Astrocyte of the spinal cord (primary cell): ENCODE results near the gene RNASEH2B.

Source experiments
- DNase-seq: peaks from one replicate; pipeline ENCODE4 v3.0.0; 2011; ENCODE audit warnings: low read depth, low spot score
- H3K4me3 ChIP-seq: 2 replicates; pipeline ENCODE4 v1.5.1; 2011; ENCODE audit warnings: low read depth, mild to moderate bottlenecking, low read length, moderate library complexity
- CTCF ChIP-seq: IDR thresholded peaks from 2 replicates; pipeline ENCODE4 v1.5.1; 2012; ENCODE audit warnings: low read depth, mild to moderate bottlenecking, low read length, inconsistent platforms
- in situ Hi-C: cut with HindIII; loops from 2 replicates; pipeline ENCODE4 v1.10.0; 2017; ENCODE audit warnings: low sequenced_read_pairs

Gene RNASEH2B

GRCh38 chr13:50941146-50941545 lies 31.6 kb downstream of the RNASEH2B start:
- DNase-seq = no peak
- H3K4me3 ChIP-seq = no peak overlapping the region
- in situ Hi-C loops = no loop called here
- TF ChIP-seq CTCF = no peak

- no peak overlapping the region for H3K4me3 ChIP-seq
- DNase-seq = no peak
- TF ChIP-seq CTCF = no peak
- in situ Hi-C loops = no loop called here
Measured at GRCh38 chr13:50942630-50943311, 33.2 kb downstream of the RNASEH2B start.

- H3K4me3 ChIP-seq = no peak overlapping the region
- TF ChIP-seq CTCF = no peak
- DNase-seq = no peak
- in situ Hi-C loops = no loop called here
Measured at GRCh38 chr13:50945669-50946068, 36.1 kb downstream of the RNASEH2B start.

GRCh38 chr13:50948601-50949000 lies 39.0 kb downstream of the RNASEH2B start:
- peak; percentile 13 for DNase-seq
- in situ Hi-C loops = no loop called here
- no peak for TF ChIP-seq CTCF
- no peak overlapping the region for H3K4me3 ChIP-seq

- DNase-seq = no peak
- H3K4me3 ChIP-seq = no peak overlapping the region
- TF ChIP-seq CTCF = no peak
- in situ Hi-C loops = no loop called here
Measured at GRCh38 chr13:50950849-50951248, 41.3 kb downstream of the RNASEH2B start.

- DNase-seq = peak; percentile 41
- no peak for TF ChIP-seq CTCF
- no peak overlapping the region for H3K4me3 ChIP-seq
- in situ Hi-C loops = no loop called here
Measured at GRCh38 chr13:50951366-50951765, 41.8 kb downstream of the RNASEH2B start.
